Stromal cell of bone marrow (primary cell): Measurements from ENCODE around the gene SNRK.
A peak's percentile ranks its signal among the peaks of the same experiment; 100 is the strongest.

ENCODE experiments used
- DNase-seq: peaks from one replicate; pipeline ENCODE4 v3.0.0-alpha.2; 2012; ENCODE audit warnings: low read depth

The SNRK gene

DNA sequence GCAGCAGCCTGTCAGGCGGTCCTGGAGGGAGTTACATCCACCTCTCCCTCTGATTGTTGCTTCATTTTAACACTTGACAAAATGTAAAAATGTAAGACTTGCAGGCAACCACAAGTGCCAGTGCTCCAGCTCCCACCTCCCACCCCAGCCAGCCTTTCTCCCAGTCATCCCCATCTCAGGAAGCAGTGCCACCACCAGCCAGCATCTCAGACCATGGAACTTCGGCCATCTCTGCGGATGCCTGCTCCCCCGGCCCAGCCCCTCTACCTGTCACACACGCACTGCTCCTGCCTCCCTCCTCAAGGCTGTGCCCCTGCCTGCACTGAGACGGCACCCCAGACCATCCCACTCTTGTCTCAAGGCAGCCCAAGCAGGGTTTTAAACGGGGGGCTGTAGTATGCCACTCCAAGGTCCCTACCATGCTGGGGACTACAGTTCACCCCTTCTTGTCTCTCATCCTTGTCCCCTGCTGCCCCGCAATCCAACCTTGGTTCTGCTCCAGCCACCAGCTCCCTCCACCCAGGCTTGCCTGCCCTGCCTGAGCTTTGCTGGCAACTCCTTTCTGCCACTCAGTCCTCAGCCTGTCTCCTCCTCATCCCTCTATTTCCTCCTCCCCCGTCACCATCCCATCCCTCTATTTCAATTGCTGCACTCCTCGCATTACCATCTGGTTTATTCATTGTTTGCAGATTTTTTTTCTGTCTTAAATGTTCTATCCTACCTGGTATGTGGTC lies 85.8 kb downstream of the SNRK start:
- DNase-seq = no peak

DNA sequence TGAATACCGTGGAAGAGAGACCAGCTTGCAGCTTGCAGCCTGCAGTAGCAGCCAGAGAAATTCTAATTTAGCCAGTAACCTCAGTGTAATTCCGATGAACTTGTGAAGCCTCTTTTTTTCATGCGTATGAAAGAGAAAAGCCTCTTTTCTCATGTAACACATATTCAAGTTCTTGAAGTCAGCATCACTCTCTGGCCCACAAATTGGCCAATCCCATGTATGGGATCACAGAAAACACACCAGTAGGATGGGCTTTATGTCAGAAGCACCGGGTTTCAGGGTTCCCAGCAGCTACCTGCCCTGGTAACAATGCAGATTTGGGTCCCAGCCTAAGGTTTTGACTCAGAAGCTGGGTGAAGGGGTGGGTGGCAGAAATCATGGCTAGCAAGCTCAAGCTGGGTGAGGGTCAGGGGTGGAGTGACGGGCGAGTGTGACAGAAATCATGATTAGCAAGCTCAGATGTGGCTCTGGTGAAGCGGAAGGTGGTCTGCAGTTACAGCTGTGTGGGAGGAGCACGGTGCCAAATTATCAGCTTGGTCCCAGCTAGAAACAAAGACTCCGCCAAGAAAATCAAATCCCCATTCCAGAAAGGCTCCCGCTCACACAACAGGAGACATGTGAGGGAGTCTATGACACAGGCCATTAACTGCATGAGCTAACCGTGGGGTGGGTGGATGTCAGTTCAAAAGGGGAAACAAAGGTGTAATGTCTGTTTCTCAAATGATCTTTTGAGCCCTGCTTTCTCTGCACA lies 86.6 kb downstream of the SNRK start:
- no peak for DNase-seq

DNA sequence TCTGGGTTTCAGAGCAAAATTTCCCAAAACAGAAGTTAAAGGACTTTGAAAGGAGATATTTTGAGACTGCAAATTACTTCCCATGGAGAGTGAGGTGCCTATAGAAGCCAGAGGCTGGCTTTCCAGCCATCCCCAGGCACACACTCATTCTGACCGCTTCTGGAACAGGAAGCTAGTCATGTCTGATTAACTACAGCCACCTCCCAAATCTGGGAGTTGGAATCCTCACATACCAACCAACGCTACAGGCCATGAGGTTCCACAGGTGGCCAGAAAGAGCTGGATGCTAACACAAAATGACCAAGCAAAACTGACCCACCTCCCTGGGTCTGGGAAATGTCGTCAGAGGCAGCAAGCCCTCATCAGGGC lies 87.2 kb downstream of the SNRK start:
- no peak for DNase-seq

DNA sequence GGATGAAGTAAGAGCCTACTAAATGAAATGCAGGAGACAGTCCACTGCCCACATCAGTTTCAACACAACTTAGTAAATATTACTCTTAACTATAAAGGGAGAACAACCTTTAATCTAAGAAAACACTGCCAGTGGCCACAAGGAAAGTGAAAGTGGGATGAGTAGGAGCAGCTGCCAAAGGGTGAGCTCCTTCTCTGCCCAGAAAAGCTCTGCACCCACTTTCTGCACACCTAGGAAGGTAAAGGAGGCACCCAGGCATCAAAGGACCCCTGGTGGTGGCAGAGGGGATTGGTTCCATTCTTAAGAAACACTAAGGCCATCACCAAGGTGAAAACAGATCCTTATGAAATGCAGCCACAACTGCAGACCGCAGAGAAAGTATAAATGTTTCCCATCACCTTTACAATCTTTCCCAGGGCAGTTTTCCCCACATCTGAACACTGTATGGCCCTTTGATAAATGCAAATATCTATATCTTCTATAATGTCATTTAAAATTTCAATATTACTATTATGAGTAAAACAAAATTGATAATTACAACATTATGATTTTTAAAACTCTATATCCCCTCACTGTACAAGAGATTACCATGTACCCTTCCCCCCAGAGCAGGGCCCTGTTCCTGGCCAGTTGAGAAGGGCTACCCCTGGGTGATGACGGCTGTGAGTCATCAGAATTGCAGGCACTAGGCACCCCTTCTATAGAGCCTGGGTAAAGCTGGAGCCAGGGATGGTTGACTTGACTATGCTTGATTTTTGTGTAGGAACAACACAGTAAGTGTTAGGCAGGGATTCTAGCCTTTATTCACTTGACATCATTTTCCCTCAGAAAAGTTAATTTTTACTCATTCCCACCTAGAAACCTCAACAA lies 92.0 kb downstream of the SNRK start:
- no peak for DNase-seq

DNA sequence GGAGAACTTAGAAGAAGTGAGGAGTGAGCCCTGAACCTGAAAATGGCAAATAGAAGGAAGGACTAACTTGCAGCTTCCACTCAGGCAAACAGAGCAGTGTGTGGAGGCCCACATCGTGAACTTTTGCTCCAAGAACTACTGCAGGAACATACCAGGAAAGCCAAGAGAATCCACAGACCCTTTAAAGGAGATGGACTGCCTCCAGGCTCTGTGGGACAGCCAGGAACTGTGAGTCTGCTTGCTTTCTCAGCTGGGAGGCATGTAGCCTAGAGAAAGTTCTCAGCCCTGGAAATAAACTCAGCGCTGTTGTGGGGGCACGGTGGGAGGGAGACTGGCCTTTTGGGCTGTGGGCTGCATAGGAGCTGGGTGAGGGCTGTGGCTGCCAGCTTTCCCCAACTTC lies 93.0 kb downstream of the SNRK start:
- peak; percentile 40 for DNase-seq

DNA sequence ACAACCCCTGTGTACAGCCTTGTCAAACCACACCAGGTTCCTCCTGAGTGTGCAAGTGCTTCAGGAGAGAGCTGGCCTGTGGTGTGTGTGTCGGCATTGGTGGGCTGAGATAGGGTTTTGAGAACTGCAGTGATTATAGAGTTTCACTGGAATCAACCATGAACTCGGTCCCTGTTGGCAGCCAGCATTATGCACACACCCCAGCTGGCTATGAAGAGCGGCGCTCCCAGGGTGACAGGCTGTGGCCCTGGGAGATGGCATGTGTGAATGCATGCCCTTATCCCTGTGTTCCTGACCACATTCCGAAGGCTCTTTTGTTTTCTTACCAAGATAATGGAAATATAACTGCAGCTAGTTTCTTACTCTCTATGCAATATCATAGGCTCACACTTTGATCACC lies 101.8 kb downstream of the SNRK start:
- DNase-seq = no peak

DNA sequence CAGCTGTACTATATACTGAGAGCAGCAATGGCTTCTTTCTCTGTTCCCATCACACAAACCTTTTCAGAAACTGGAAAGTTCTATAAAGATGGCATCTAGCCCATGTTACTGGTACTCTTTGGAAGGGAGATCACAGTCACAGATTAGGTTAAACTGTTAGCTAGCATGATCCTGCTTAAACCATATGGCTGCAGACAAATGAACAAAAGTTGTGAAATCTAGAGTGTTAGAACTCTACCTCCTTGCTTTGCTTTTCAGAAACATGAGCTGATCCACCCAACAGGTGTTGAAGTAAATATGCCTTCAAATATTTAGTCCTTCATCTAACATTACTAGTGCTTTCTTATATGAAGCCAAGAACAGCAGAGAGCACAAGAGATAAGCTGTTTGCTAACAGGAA lies 102.6 kb downstream of the SNRK start:
- no peak for DNase-seq

DNA sequence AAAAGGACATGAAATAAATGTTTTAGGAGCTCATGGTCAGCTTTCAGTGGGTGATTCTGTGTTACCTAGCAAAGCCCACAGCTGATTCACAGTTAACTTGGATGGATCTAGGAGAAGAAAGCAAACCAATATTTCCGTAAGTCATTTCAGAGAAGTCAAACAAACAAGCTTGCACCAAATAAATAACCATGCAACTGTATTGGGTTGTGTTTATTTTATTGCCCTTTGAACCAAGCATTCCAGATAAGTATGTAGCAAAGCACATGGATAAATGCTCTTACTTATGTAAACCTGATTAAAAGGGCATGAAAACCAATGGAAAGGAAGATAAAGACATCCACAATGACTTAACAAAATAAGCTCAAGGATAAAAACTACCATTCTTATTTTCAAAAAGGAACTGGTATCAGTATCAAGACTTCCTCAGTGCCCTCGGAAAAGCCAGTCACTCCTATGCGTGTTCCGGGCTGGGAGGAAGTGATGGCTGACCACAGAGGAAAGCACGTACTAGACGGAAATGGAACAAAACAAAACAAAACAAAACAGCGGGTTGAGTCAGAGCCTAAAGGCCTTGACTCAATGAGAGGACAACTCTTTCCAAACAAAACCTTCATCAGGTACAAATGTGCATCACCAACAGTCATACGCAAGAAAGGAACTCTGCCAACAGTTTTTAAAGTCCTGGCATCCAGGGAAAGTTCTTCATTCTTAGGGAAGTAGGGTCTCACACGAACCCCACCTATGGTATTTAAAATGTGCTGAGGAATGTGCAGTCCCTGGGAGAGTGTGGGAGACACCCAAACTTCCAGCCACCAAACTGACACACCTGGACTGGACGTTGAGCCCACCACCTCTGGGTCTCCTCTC lies 103.3 kb downstream of the SNRK start:
- DNase-seq = peak; percentile 27

DNA sequence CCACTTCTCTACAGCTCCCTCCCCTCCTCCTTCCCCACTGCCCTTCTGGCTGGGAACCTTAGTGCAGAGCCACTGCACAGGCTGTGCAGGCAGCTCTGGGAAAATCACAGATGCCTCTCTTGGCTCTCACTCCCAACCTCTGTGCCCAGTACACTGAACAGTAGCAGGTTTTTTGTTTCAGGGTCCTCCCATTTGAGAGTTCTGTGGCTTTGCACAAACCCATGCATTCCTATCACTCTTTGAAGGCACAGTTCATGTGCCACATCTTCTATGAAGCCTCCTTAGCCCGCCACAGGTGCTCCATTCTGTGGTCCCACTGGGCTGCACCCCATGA lies 103.9 kb downstream of the SNRK start:
- DNase-seq = no peak

DNA sequence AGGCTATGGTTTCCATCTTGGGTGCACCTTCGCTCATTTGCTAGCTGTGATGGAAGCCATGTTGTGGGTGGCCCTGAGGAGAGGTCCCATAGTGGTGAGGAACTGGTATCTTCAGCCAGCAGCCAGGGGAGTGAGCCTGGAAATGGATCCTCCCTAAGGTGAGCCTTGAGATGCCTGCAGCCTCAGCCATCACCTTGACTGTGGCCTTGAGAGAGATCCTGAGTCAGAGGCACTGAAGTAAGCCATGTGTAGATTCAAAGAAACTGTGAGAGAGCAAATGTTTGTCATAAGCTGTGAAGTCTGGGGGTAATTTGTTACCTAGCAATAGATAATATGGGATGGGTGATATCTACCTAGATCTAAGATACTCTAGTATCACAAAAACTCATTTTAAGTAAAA lies 105.3 kb downstream of the SNRK start:
- no peak for DNase-seq

DNA sequence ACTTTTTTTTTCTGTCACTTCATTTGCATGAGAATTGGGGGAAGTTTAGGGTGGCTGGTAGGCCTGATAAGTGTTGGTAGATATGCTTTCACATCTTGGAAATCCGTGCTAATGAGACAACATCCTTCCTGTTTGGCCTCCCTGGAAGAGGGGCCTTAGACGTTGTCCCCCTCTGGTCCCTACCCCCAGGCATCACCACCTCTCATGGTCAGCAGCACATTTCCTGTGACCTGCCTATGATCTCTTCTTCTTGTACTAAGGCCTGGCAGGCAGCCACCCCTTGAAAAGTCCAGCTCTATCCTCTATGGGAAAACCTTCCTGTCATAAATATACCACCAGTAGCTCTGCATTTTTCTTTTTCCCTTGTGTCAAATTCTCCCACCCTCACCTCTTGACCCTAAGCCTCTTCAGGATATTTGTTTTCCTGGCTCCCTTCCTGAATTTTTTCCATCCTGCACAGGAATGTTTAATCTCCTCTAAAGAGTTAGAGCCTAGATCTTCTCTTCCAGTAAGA lies 107.8 kb downstream of the SNRK start:
- peak; percentile 14 for DNase-seq

DNA sequence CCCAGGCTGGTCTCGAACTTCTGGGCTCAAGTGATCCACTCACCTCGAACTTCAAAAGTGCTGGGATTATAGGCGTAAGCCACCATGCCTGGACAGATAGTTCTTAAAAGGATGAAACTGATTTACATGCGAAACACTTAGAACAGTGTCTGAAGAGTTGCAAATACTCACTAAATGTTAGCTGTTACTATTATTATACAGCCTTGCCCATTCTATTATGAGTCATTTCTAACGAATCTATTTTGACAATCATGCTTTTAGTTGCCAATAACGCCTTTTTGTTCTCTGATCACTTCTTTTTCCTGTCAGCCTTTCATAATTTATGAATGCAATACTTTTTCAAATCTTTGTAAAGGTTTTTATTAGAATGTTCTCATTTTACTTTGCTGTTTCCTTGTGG lies 112.7 kb downstream of the SNRK start:
- no peak for DNase-seq

DNA sequence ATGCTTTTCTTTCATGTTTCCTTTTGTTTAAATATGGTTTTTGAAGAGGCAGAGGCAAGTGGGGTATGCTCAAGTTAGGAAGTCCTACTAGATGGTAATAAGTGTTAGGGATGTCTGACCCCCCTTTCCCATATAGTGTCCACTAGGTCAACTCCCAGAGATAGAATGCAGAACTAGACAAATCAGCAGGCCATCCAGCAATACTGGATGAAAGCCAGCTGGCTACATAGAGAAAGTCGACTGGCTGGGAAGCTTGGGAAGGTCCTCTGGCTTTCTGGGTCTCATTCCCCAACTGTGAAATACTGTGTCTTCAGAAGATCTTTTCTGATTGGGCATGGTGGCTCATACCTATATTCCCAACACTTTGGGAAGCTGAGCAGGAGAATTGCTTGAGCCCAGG lies 113.8 kb downstream of the SNRK start:
- DNase-seq = no peak
